B cell (primary cell): ENCODE data around the gene PTPRT. TPM values are rescaled to one million over a fixed set of nuclear protein-coding genes. Genes with fewer than 3 reads are reported as not detected.

Experiments used
- ATAC-seq: fragments of 200-7000 bp; cut with Tn5 transposase; one replicate; pipeline ENCODE4 v1.10.0; 2021; ENCODE audit warnings: low read depth, mild to moderate bottlenecking, moderate number of reproducible peaks, moderate library complexity
- CTCF ChIA-PET: fragments of 350-600 bp; sonication (Branson Sonifier 250); formaldehyde crosslinking; loops from one replicate; lab custom pipeline; 2021; ENCODE audit warnings: antibody characterized with exemption, inconsistent platforms; lab: Charles Lee
- POLR2A ChIA-PET: fragments of 350-600 bp; sonication (Branson Sonifier 250); formaldehyde crosslinking; loops from one replicate; lab custom pipeline; 2021; ENCODE audit warnings: antibody characterized with exemption; lab: Charles Lee
- DNase-seq: peaks from one replicate; pipeline ENCODE4 v3.0.0; 2013
- H2AFZ ChIP-seq: 2 replicates; pipeline ENCODE4 v1.6.1; 2012; ENCODE audit warnings: mild to moderate bottlenecking, low read depth, low read length; ENCODE audit not compliant: insufficient read depth, poor library complexity, severe bottlenecking
- H3K27ac ChIP-seq, 2 donors: 1 replicate in 1 of 2; 2 replicates in 1 of 2; pipeline ENCODE4 v1.5.1; 2012 to 2013; ENCODE audit warnings: low read length in 2 of 2, mild to moderate bottlenecking in 2 of 2, moderate library complexity in 1 of 2
- H3K27me3 ChIP-seq, 4 experiments: fragments of 200-600 bp in 1 of 4; sonication (generic) in 1 of 4; replicated peaks in 1 of 4; 1 replicate in 2 of 4; 2 replicates in 2 of 4; pipeline versions ENCODE4 v1.6.1 to v1.7.0; 2013 to 2016; ENCODE audit warnings: low read length in 3 of 4, mild to moderate bottlenecking in 2 of 4, mixed read lengths in 1 of 4, moderate library complexity in 1 of 4; ENCODE audit not compliant: insufficient read depth in 4 of 4, control insufficient read depth in 3 of 4; ENCODE audit errors: control extremely low read depth in 1 of 4
- H3K36me3 ChIP-seq, 2 experiments: replicated peaks in 1 of 2; 1 replicate in 1 of 2; 2 replicates in 1 of 2; pipeline versions ENCODE4 v1.6.1 to v1.7.1; 2013; ENCODE audit warnings: low read length in 1 of 2; ENCODE audit not compliant: insufficient read depth in 2 of 2, control insufficient read depth in 1 of 2; ENCODE audit errors: control extremely low read depth in 1 of 2, extremely low read depth in 1 of 2
- H3K4me1 ChIP-seq, 2 donors: fragments of 200-600 bp in 1 of 2; sonication (generic) in 1 of 2; 1 replicate in 1 of 2; 2 replicates in 1 of 2; pipeline versions ENCODE4 v1.5.1 to v1.6.1; 2013 to 2017; ENCODE audit warnings: low read length in 2 of 2; ENCODE audit not compliant: control insufficient read depth in 2 of 2, insufficient read depth in 2 of 2
- H3K4me2 ChIP-seq: replicated peaks from 2 replicates; pipeline ENCODE3; 2012; ENCODE audit warnings: mild to moderate bottlenecking, low read depth, low read length; ENCODE audit not compliant: poor library complexity, severe bottlenecking
- H3K4me3 ChIP-seq, 5 experiments: fragments of 200-600 bp in 1 of 5; sonication (generic) in 1 of 5; 1 replicate in 3 of 5; 2 replicates in 2 of 5; pipeline versions ENCODE4 v1.5.1 to v1.7.0; 2011 to 2016; ENCODE audit warnings: low read length in 4 of 5, mild to moderate bottlenecking in 4 of 5, low read depth in 2 of 5, control low read depth in 1 of 5, moderate library complexity in 1 of 5; ENCODE audit not compliant: insufficient read depth in 1 of 5; ENCODE audit errors: control extremely low read depth in 1 of 5, extremely low read depth in 1 of 5
- H3K79me2 ChIP-seq: fragments of 200-600 bp; sonication (generic); one replicate; pipeline ENCODE4 v1.6.0; 2016; ENCODE audit warnings: low read length; ENCODE audit not compliant: control insufficient read depth, insufficient read depth
- H3K9ac ChIP-seq: fragments of 200-600 bp; sonication (generic); 2 replicates; pipeline ENCODE4 v1.6.1; 2017; ENCODE audit warnings: mild to moderate bottlenecking, low read length, moderate library complexity
- H3K9me3 ChIP-seq, 3 donors: one replicate each; pipeline versions ENCODE4 v1.6.1 to v1.7.1; 2013; ENCODE audit warnings: low read length in 2 of 3; ENCODE audit not compliant: control insufficient read depth in 2 of 3, insufficient read depth in 1 of 3; ENCODE audit errors: control extremely low read depth in 1 of 3
- H4K20me1 ChIP-seq: 2 replicates; pipeline ENCODE4 v1.6.0; 2012; ENCODE audit warnings: mild to moderate bottlenecking, low read length; ENCODE audit not compliant: insufficient read depth, control insufficient read depth, poor library complexity, severe bottlenecking
- H3K27ac Mint-ChIP-seq: one replicate; pipeline ENCODE4 v1.8.0; 2021; ENCODE audit warnings: mixed read lengths
- H3K27me3 Mint-ChIP-seq: one replicate; pipeline ENCODE4 v1.8.0; 2021; ENCODE audit warnings: mixed read lengths
- H3K4me1 Mint-ChIP-seq: one replicate; pipeline ENCODE4 v1.8.0; 2021; ENCODE audit warnings: mixed read lengths
- H3K4me3 Mint-ChIP-seq: one replicate; pipeline ENCODE4 v1.8.0; 2021; ENCODE audit warnings: mixed read lengths
- H3K9me3 Mint-ChIP-seq: one replicate; pipeline ENCODE4 v1.8.0; 2022; ENCODE audit warnings: mixed read lengths; ENCODE audit not compliant: insufficient read depth
- CTCF ChIP-seq: fragments of 200-600 bp; IDR thresholded peaks from one replicate; pipeline ENCODE4 v1.8.0; 2022; ENCODE audit warnings: antibody characterized with exemption, mild to moderate bottlenecking
- EZH2 ChIP-seq: IDR thresholded peaks from 2 replicates; pipeline ENCODE4 v1.6.1; 2012; ENCODE audit warnings: borderline replicate concordance, low read depth, mild to moderate bottlenecking, moderate library complexity, low read length; ENCODE audit not compliant: insufficient read depth, poor library complexity, severe bottlenecking
- WGBS: methylation state at CpG from one replicate; pipeline ENCODE4 v1.1.5; 2013; ENCODE audit warnings: missing lambda C conversion rate; ENCODE audit not compliant: insufficient coverage; 5-methylcytosine and 5-hydroxymethylcytosine counted together
- intact Hi-C: fragments of 100-400 bp; cut with micrococcal nuclease; formaldehyde crosslinking; loops from one replicate; pipeline ENCODE4 v1.10.0; 2022
- polyA plus RNA-seq: library from polyadenylated mRNA; depleted of rRNA; stranded (reverse); fragments of >200 nt; gene quantifications from 2 replicates; pipeline ENCODE4 v1.2.3, GENCODE V29; 2012
- total RNA-seq, 2 donors: library from RNA; stranded (reverse); fragments of 120-200 nt in 1 of 2; gene quantifications; 1 replicate in 1 of 2; 2 replicates in 1 of 2; pipeline versions ENCODE4 v1.2.3 to v1.2.4, GENCODE V29; 2013 to 2022

Gene PTPRT
- total and polyA plus RNA-seq, 2 donors (not counting 1 experiment from before 2014, with no cell fraction given): not detected

- H3K27ac ChIP-seq: no peak overlapping the region
- ATAC-seq (no peak), DNase-seq (no peak)
- H3K27me3 ChIP-seq: no peaks in the 10 kb centered on the region
- ChIA-PET POLR2A (no interaction called here), CTCF (no interaction called here)
- H3K4me2 ChIP-seq: no peak overlapping the region
- no peaks in the 10 kb centered on the region for H3K4me1 ChIP-seq
- no peak overlapping the region for H3K27ac Mint-ChIP-seq
- H3K4me3 Mint-ChIP-seq: no peak overlapping the region
- WGBS: 77% methylated on average over 6 of the region's 7 CpGs
- no peaks in the 10 kb centered on the region for H3K9me3 ChIP-seq
- no peaks in the 10 kb centered on the region for H3K79me2 ChIP-seq
- H3K4me3 ChIP-seq: no peak overlapping the region
- no peaks in the 10 kb centered on the region for H3K9me3 Mint-ChIP-seq
- no peaks in the 10 kb centered on the region for H3K4me1 Mint-ChIP-seq
- H3K9ac ChIP-seq: no peak overlapping the region
- H2AFZ ChIP-seq: no peak overlapping the region
- TF ChIP-seq EZH2 (no peak), CTCF (no peak)
- no peaks in the 10 kb centered on the region for H4K20me1 ChIP-seq
- no peaks in the 10 kb centered on the region for H3K36me3 ChIP-seq
- intact Hi-C loops: no loop called here
- H3K27me3 Mint-ChIP-seq: no peaks in the 10 kb centered on the region
Measured at GRCh38 chr20:42857446-42857845, 332.3 kb downstream of the PTPRT start.

- Mint-ChIP-seq H3K27me3 (no peaks in the 10 kb centered on the region), H3K27ac (no peak overlapping the region), H3K4me1 (no peaks in the 10 kb centered on the region), H3K4me3 (no peak overlapping the region), H3K9me3 (no peaks in the 10 kb centered on the region)
- POLR2A ChIA-PET: no interaction called here
- WGBS: no CpG with 5 or more reads among the region's 1 CpG
- Histone ChIP-seq H3K9ac (no peak overlapping the region), H3K79me2 (no peaks in the 10 kb centered on the region), H3K9me3 (no peaks in the 10 kb centered on the region), H3K27ac (no peak overlapping the region), H3K4me1 (no peaks in the 10 kb centered on the region), H3K4me2 (no peak overlapping the region), H4K20me1 (no peaks in the 10 kb centered on the region), H3K27me3 (no peaks in the 10 kb centered on the region), H2AFZ (no peak overlapping the region), H3K36me3 (no peaks in the 10 kb centered on the region), H3K4me3 (no peak overlapping the region)
- intact Hi-C loops: no loop called here
- DNase-seq: no peak
- ATAC-seq: no peak
- TF ChIP-seq EZH2 (no peak), CTCF (no peak)
- CTCF ChIA-PET: no interaction called here
Measured at GRCh38 chr20:42855896-42856295, 333.8 kb downstream of the PTPRT start.
